HEK293 (cell line): ENCODE data around the gene TNS3.

Experiments used
- CTCF ChIA-PET: fragments of 350-600 bp; formaldehyde crosslinking; extraction: SDS; loops from one replicate; lab custom pipeline; 2021; ENCODE audit warnings: antibody characterized with exemption; lab: Yijun Ruan, JAX
- POLR2A ChIA-PET: fragments of 300-600 bp; formaldehyde crosslinking; extraction: SDS; loops from one replicate; lab custom pipeline; 2020; ENCODE audit warnings: antibody characterized with exemption, inconsistent platforms; lab: Yijun Ruan, JAX
- H3K27ac ChIP-seq: fragments of 200-500 bp; sonication (Bioruptor generic); 2 replicates; pipeline ENCODE4 v1.5.1; 2014; ENCODE audit warnings: low read depth, low read length, control low read depth, inconsistent platforms; ENCODE audit errors: extremely low read depth
- H3K36me3 ChIP-seq, 2 experiments: fragments of 200-500 bp in 1 of 2; sonication (Bioruptor generic) in 1 of 2; 1 replicate in 1 of 2; 2 replicates in 1 of 2; pipeline ENCODE4 v1.5.1; 2014 to 2017; ENCODE audit warnings: inconsistent platforms in 2 of 2, low read length in 2 of 2; ENCODE audit not compliant: control insufficient read depth in 2 of 2, insufficient read depth in 1 of 2
- H3K4me1 ChIP-seq: fragments of 200-500 bp; sonication (Bioruptor generic); 2 replicates; pipeline ENCODE4 v1.5.1; 2014; ENCODE audit warnings: mild to moderate bottlenecking, low read length, inconsistent platforms; ENCODE audit not compliant: control insufficient read depth, insufficient read depth
- H3K4me3 ChIP-seq: 2 replicates; pipeline ENCODE4 v1.5.1; 2011; ENCODE audit warnings: low read depth, mild to moderate bottlenecking, control low read depth, low read length, moderate library complexity
- H3K9me3 ChIP-seq: fragments of 200-500 bp; sonication (Bioruptor generic); 2 replicates; pipeline ENCODE4 v1.5.1; 2014; ENCODE audit warnings: low read depth, low read length, inconsistent platforms; ENCODE audit not compliant: control insufficient read depth, insufficient read depth
- CTCF ChIP-seq: fragments of 450-650 bp; formaldehyde crosslinking; IDR thresholded peaks from 2 replicates; pipeline ENCODE4 v1.5.1; 2016; ENCODE audit warnings: missing biosample characterization, missing genetic modification characterization
- FEZF1 ChIP-seq: fragments of 450-650 bp; formaldehyde crosslinking; IDR thresholded peaks from 2 replicates; pipeline ENCODE4 v1.5.1; 2016; ENCODE audit warnings: missing biosample characterization, missing genetic modification characterization
- GLIS2 ChIP-seq: fragments of 450-650 bp; formaldehyde crosslinking; IDR thresholded peaks from 2 replicates; pipeline ENCODE4 v1.5.1; 2016; ENCODE audit warnings: missing biosample characterization, missing genetic modification characterization
- MEIS1 ChIP-seq: sonication (generic); formaldehyde crosslinking; IDR thresholded peaks from 2 replicates; pipeline ENCODE4 v1.8.1; 2022; ENCODE audit warnings: missing genetic modification reagents, mild to moderate bottlenecking, borderline replicate concordance
- SCRT2 ChIP-seq: fragments of 450-650 bp; formaldehyde crosslinking; IDR thresholded peaks from 2 replicates; pipeline ENCODE4 v1.5.1; 2016; ENCODE audit warnings: missing biosample characterization, missing genetic modification characterization
- ZNF169 ChIP-seq: fragments of 450-650 bp; formaldehyde crosslinking; IDR thresholded peaks from 2 replicates; pipeline ENCODE4 v1.5.1; 2016; ENCODE audit warnings: missing biosample characterization, missing genetic modification characterization
- ZNF335 ChIP-seq: fragments of 450-650 bp; formaldehyde crosslinking; conservative IDR thresholded peaks from 2 replicates; pipeline ENCODE4 v1.5.1; 2016; ENCODE audit warnings: missing biosample characterization, missing genetic modification characterization
- ZNF37A ChIP-seq: fragments of 450-650 bp; IDR thresholded peaks from 2 replicates; pipeline ENCODE4 v1.5.1; 2018; ENCODE audit warnings: missing biosample characterization, missing genetic modification characterization
- ZNF513 ChIP-seq: fragments of 450-650 bp; IDR thresholded peaks from 2 replicates; pipeline ENCODE4 v1.5.1; 2018; ENCODE audit warnings: missing biosample characterization, missing genetic modification characterization
- ZNF585B ChIP-seq: fragments of 450-650 bp; formaldehyde crosslinking; IDR thresholded peaks from 2 replicates; pipeline ENCODE4 v1.5.1; 2016; ENCODE audit warnings: missing biosample characterization, missing genetic modification characterization
- ZNF596 ChIP-seq: fragments of 450-650 bp; IDR thresholded peaks from 2 replicates; pipeline ENCODE4 v1.5.0; 2018; ENCODE audit warnings: missing biosample characterization, mild to moderate bottlenecking, missing genetic modification characterization, moderate library complexity
- ZNF610 ChIP-seq: fragments of 450-650 bp; formaldehyde crosslinking; IDR thresholded peaks from 2 replicates; pipeline ENCODE4 v1.5.1; 2016; ENCODE audit warnings: missing biosample characterization, missing genetic modification characterization, borderline replicate concordance
- ZNF660 ChIP-seq: fragments of 450-650 bp; IDR thresholded peaks from 2 replicates; pipeline ENCODE4 v1.5.1; 2018; ENCODE audit warnings: missing biosample characterization, mild to moderate bottlenecking, missing genetic modification characterization
- ZNF670 ChIP-seq: fragments of 450-650 bp; formaldehyde crosslinking; IDR thresholded peaks from 2 replicates; pipeline ENCODE4 v1.5.1; 2016; ENCODE audit warnings: missing biosample characterization, missing genetic modification characterization, low read depth
- ZNF747 ChIP-seq: fragments of 450-650 bp; formaldehyde crosslinking; IDR thresholded peaks from 2 replicates; pipeline ENCODE4 v1.5.1; 2016; ENCODE audit warnings: missing biosample characterization, missing genetic modification characterization
- ZNF777 ChIP-seq: fragments of 450-650 bp; formaldehyde crosslinking; IDR thresholded peaks from 2 replicates; pipeline ENCODE4 v1.5.1; 2017; ENCODE audit warnings: missing biosample characterization, missing genetic modification characterization, borderline replicate concordance
- ZNF785 ChIP-seq: fragments of 450-650 bp; formaldehyde crosslinking; IDR thresholded peaks from 2 replicates; pipeline ENCODE4 v1.5.1; 2016; ENCODE audit warnings: missing biosample characterization, missing genetic modification characterization
- ZSCAN30 ChIP-seq: fragments of 450-650 bp; IDR thresholded peaks from 2 replicates; pipeline ENCODE4 v1.5.1; 2018; ENCODE audit warnings: missing biosample characterization, mild to moderate bottlenecking, missing genetic modification characterization, moderate library complexity
- TF ChIP-seq, protein P1 (sequence below): fragments of 450-650 bp; formaldehyde crosslinking; IDR thresholded peaks from 2 replicates; pipeline ENCODE4; 2016; ENCODE audit warnings: missing biosample characterization, missing genetic modification characterization
- TF ChIP-seq, protein P2 (sequence below): fragments of 450-650 bp; formaldehyde crosslinking; IDR thresholded peaks from 2 replicates; pipeline ENCODE4 v1.5.1; 2017; ENCODE audit warnings: missing biosample characterization, missing genetic modification characterization
- TF ChIP-seq, protein P3 (sequence below): fragments of 450-650 bp; formaldehyde crosslinking; IDR thresholded peaks from 2 replicates; pipeline ENCODE4 v1.5.1; 2016; ENCODE audit warnings: missing biosample characterization, missing genetic modification characterization

TNS3 gene

GRCh38 chr7:47435889-47436312 is 146.0 kb downstream of the TNS3 start (continued):
- TF ChIP-seq ZNF37A (tag by site-specific recombination), result no peak
- TF ChIP-seq, protein P1, sequence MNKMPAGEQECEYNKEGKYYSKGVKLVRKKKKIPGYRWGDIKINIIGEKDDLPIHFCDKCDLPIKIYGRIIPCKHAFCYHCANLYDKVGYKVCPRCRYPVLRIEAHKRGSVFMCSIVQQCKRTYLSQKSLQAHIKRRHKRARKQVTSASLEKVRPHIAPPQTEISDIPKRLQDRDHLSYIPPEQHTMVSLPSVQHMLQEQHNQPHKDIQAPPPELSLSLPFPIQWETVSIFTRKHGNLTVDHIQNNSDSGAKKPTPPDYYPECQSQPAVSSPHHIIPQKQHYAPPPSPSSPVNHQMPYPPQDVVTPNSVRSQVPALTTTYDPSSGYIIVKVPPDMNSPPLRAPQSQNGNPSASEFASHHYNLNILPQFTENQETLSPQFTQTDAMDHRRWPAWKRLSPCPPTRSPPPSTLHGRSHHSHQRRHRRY (tag by site-specific recombination), result no peak
- peak; percentile 23; the same call in 1 of the 2 replicates for TF ChIP-seq CTCF (tag by site-specific recombination)
- TF ChIP-seq, all 188 proteins: peak for 3

DNA sequence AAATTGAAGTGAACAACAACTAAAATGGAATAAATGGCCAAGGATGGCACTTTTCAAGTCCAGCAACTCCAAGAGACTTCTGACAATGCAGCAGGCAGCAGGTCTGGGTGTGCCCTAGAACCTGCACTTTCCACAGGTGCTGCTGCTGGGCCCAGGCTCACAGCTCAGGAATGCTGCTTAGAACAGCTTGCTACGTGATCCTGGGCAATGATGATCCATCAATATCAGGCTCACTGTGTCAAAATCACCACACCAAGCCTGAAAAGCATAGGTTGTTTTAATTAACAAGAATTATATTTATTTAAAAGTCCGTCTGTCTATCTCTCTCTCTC is 148.4 kb downstream of the TNS3 start:
- CTCF ChIA-PET, result interaction anchor here (0.7 to 4.5 kb wide), 5 partner anchors 104 to 386 kb away, joined by 3 to 73 read pairs (median 6); no protein-coding TSS in a partner anchor
- TF ChIP-seq ZNF513 (tag by site-specific recombination) (no peak), ZNF610 (tag by site-specific recombination) (no peak), ZNF785 (tag by site-specific recombination) (no peak), SCRT2 (tag by site-specific recombination) (no peak), ZSCAN30 (no peak), ZNF335 (tag by site-specific recombination) (no peak), ZNF596 (no peak), ZNF585B (no peak), ZNF777 (tag by site-specific recombination) (no peak), GLIS2 (no peak), ZNF747 (no peak), MEIS1 (no peak), ZNF670 (tag by site-specific recombination) (no peak), FEZF1 (tag by site-specific recombination) (no peak), ZNF660 (tag by site-specific recombination) (no peak), ZNF169 (no peak)
- TF ChIP-seq, protein P2, sequence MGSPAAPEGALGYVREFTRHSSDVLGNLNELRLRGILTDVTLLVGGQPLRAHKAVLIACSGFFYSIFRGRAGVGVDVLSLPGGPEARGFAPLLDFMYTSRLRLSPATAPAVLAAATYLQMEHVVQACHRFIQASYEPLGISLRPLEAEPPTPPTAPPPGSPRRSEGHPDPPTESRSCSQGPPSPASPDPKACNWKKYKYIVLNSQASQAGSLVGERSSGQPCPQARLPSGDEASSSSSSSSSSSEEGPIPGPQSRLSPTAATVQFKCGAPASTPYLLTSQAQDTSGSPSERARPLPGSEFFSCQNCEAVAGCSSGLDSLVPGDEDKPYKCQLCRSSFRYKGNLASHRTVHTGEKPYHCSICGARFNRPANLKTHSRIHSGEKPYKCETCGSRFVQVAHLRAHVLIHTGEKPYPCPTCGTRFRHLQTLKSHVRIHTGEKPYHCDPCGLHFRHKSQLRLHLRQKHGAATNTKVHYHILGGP, result no peak
- TF ChIP-seq, protein P3, sequence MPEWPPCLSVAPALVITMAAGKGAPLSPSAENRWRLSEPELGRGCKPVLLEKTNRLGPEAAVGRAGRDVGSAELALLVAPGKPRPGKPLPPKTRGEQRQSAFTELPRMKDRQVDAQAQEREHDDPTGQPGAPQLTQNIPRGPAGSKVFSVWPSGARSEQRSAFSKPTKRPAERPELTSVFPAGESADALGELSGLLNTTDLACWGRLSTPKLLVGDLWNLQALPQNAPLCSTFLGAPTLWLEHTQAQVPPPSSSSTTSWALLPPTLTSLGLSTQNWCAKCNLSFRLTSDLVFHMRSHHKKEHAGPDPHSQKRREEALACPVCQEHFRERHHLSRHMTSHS, result no peak
- POLR2A ChIA-PET, result no interaction called here

More for the DNA sequence above, 148.4 kb downstream of the TNS3 start:
- H3K27ac ChIP-seq, result no peak overlapping the region
- no peaks in the 10 kb centered on the region for H3K4me1 ChIP-seq
- H3K9me3 ChIP-seq, result no peaks in the 10 kb centered on the region
- H3K4me3 ChIP-seq, result no peak overlapping the region
- H3K36me3 ChIP-seq, result no peaks in the 10 kb centered on the region
